ENCODE results near the gene MPG. TPM values are rescaled to one million over a fixed set of nuclear protein-coding genes. Genes with fewer than 3 reads are reported as not detected.
"Not testable (repeated sequence)": the region's sequence is repeated elsewhere in the genome, so short reads cannot be mapped to it uniquely, and the experiment has no call there.

MPG gene
- total RNA-seq = 10 to 100 TPM; 31.5 to 36.4 TPM
- long read RNA-seq, transcript MPG-202 (4 exons, 1,205 nt) = major isoform, 30 of 42 reads
- long read RNA-seq, partial matches to known transcripts = 7 of 42 reads
- long read RNA-seq, other reads (novel, unspliced or antisense) = 5 of 42 reads

- intact Hi-C loops (cut with DNase I, micrococcal nuclease) = no loop called here
Observed at GRCh38 chr16:77807-78443, at the start of gene MPG. MPG (plus strand) TSS chr16:78225; CDS start chr16:78310, 85 bp downstream.

DNA sequence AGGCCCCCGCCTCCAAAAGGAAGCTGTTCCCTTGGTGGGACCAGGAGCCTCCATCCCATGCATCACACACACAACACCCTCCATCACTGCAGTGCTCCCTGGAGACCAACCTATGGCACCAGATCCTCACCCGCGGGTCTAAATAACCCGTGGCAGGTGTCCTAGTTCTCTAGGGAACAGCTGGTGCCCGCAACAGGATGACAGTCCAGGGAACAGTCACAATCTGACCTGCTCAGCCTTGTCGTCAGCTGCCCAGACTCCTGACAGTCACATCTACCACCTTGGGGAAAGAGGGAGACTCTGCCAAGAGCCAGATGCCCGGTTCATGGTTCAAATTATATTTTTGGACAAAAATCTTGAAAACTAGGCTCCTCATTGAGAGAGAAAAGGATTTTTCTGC is 47.4 kb upstream of the MPG start:
- intact Hi-C loops (cut with DNase I, micrococcal nuclease); DNase-seq; ATAC-seq: not testable (repeated sequence)

More at GRCh38 chr16:77807-78443, at the start of gene MPG:
- DNase-seq (peak; percentile 86 to 90), ATAC-seq (peak; percentile 83)

GRCh38 chr16:33154-33876 is 44.7 kb upstream of the MPG start:
- not testable (repeated sequence) for ATAC-seq

GRCh38 chr16:33877-34647 is 44.0 kb upstream of the MPG start:
- DNase-seq (peak in 1 of 2 donors; percentile 19), ATAC-seq (no peak)
- intact Hi-C loops (cut with DNase I, micrococcal nuclease) = no loop called here

More at GRCh38 chr16:33154-33876, 44.7 kb upstream of the MPG start:
- peak in 1 of 2 donors; percentile 5 for DNase-seq
- intact Hi-C loops (cut with DNase I, micrococcal nuclease) = not testable (repeated sequence)

DNA sequence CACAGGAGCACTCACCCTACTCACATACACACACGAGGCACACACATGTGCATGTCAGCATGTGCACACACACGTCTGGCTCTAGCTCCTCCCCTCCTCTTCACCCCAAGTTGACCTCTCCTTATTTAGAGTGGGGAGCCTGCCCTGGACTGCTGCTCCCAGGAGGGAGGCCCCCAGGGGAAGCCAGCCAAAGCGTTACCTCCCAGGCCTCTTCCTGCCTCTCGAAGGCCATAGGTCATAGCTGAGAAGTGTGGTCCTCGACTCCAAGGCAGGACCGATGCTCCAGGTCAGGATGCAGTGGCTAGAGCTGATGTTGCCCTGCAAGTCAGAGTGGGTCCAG is 43.4 kb upstream of the MPG start:
- DNase-seq (peak in 1 of 2 donors; percentile 15), ATAC-seq (no peak)
- intact Hi-C loops (cut with DNase I, micrococcal nuclease) = no loop called here

DNA sequence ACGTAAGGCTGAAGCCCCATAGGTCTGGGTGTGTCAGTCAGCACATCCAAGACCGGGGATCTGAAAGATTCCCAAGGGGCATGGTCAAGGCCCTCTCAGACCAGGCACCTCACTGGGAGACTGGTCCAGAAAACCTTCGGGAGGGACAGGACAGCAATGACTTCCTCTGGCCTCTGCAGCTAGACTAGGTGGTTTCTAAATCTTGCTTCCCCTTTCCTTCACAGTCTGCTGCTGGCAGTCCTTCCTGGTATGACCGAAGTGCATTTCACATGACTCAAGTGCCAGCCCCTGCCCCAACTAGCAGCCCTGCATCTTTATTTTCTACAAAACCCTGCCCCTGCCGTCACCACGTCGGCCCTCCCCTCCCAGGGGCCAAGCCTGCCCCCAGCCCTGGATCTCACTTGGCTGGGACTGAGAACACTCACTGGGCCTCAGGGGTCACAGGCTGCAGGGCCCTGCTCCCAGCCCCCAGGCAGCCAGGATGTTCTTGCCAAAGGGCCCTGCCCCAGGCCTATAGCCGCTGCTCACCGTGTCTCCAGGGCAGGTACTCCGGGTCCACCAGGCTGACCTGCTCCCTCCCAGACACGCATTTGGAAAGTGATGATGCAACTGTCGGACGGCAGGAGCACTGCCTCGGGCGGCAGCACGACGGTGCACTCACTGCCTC is 42.9 kb upstream of the MPG start:
- peak in 1 of 2 donors; percentile 26 for DNase-seq
- intact Hi-C loops (cut with DNase I, micrococcal nuclease) = no loop called here
- ATAC-seq = no peak

GRCh38 chr16:35678-36305 is 42.2 kb upstream of the MPG start:
- DNase-seq (peak in 1 of 2 donors; percentile 22), ATAC-seq (no peak)
- intact Hi-C loops (cut with DNase I, micrococcal nuclease) = no loop called here

- ATAC-seq (no peak), DNase-seq (peak in 1 of 2 donors; percentile 23)
- intact Hi-C loops (cut with DNase I, micrococcal nuclease) = no loop called here
Observed at GRCh38 chr16:36336-36984, 41.6 kb upstream of the MPG start.

DNA sequence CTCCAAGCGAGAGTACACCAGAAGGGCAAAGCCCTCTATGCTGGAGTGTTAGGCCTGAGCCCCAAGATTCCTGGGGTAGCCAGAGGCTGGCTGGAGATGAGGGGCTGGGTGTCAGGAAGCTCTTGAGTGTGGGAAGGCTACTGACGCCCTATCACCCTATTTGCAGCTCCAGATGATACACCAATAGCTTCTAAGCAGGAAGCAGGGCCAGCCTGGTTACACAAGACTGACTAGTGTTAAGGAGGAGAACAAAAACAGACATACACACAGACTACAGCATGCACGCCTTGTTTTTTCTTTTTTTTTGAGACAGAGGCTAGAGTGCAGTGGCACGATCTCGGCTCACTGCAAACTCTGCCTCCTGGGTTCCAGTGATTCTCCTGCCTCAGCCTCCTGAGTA is 40.5 kb upstream of the MPG start:
- DNase-seq (peak in 1 of 2 donors; percentile 24), ATAC-seq (no peak)
- intact Hi-C loops (cut with DNase I, micrococcal nuclease) = no loop called here

GRCh38 chr16:38206-38605 is 39.8 kb upstream of the MPG start:
- intact Hi-C loops (cut with DNase I, micrococcal nuclease); ATAC-seq: not testable (repeated sequence)
- peak in 1 of 2 donors; percentile 21 for DNase-seq

DNA sequence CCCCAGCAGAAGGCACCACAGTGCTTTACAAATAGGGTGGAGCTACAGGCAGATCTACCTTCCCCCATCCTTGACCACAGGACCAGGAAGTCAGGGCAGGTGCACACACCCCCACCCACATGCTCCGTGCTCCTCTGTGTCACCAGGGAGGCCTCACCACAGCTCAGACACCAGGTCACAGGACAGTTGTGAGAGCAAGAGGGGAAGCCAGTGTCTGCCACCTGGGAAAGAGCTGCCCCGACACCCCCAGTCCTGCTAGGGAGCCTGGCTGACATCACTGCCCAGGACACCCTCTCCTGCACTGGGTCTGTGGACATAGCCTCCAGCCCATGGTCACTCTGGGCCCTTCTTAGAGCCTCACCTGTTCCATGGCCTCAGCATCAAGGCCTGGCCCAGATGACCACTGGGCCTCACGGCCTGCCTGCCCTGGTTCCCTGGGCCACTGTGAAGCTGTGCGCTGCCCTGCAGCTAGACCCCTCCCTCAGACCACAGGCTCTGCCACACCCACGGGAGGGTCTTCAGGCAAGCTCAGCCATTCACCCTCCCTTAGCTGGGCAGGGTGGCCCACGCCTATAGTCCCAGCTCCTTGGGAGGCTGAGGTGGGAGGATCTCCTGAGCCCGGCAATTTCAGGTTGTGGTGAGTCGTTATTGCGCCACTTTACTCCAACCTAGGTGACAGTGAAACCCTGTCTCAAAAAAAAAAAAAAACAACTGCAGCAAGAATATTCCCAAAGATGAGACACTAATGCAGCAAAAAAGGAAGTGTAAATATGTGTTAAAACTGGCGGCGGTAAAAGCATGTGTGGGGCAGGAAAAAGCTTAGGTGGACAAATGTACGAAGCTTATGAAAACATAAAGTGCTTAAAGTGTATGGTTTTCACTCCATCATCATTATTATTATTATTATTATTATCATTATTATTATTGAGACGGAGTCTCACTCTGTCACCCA is 38.8 kb upstream of the MPG start:
- ATAC-seq (peak; percentile 96), DNase-seq (peak; percentile 76 to 89)
- intact Hi-C loops (cut with DNase I, micrococcal nuclease) = no loop called here

GRCh38 chr16:41439-42068 is 36.5 kb upstream of the MPG start:
- DNase-seq (peak in 1 of 2 donors; percentile 15), ATAC-seq (no peak)
- intact Hi-C loops (cut with DNase I, micrococcal nuclease) = no loop called here

DNA sequence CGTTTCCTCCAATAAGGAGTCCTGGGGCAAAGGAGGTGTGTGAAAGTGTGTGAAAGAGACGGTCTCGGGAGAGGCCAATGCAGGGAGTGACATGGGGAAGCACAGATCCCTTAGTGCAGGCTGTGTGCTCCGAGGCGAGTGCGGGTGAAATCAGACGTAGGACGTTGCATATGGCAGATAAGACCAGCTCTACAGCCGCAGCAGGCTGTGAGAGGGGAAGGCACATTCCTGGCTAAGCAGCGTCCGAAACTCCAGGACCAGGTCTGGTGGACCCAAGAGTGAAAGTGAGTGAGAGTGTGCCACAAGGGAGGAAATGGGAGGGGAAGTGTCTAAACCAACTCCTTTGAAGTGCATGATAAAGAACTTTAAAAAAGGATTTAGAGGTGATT is 36.0 kb upstream of the MPG start:
- no peak for ATAC-seq
- DNase-seq = peak in 1 of 2 donors; percentile 20
- intact Hi-C loops (cut with DNase I, micrococcal nuclease) = no loop called here

- no peak for ATAC-seq
- no peak for DNase-seq
Observed at GRCh38 chr16:42691-43090, 35.3 kb upstream of the MPG start.

GRCh38 chr16:43294-43693 is 34.7 kb upstream of the MPG start:
- intact Hi-C loops (cut with DNase I, micrococcal nuclease) = no loop called here
- DNase-seq (peak in 1 of 2 donors; percentile 15), ATAC-seq (no peak)

More at GRCh38 chr16:42691-43090, 35.3 kb upstream of the MPG start:
- intact Hi-C loops (cut with DNase I, micrococcal nuclease) = no loop called here

- no peak for ATAC-seq
- intact Hi-C loops (cut with DNase I, micrococcal nuclease) = no loop called here
- DNase-seq = peak in 1 of 2 donors; percentile 7
Observed at GRCh38 chr16:44655-45054, 33.4 kb upstream of the MPG start.
